Fibroblast of skin of right quadriceps (primary cell): Measurements from ENCODE around the gene CIROP.

Source experiments
- DNase-seq: peaks from one replicate; pipeline ENCODE4 v3.0.0-alpha.2; 2013

The CIROP gene

DNA sequence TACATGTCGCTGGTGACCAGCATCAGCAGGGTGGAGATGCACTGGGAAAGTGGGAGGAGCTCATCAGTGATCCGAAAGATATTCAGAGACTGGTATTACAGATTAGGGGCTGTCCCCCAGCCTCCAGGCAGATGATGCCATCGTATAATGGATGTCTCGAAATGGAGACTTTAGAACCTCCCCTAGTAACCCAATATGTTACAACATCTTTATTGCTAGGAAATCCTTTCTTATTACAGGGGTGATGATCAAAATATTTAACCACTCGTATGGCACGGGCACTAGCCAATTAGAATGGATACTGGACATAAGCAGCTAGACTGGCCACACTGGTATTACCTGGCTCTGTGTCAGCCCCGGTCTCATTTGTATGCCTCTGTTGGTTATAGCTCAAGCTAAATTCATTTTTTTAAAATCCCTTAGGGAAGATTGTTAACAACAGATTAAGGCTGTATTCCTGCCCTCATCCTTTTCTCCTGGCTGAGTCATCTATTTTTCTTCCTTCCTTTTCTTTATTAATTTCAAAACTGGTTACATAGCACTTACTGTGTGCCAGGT is 25.0 kb upstream of the CIROP start:
- no peak for DNase-seq

GRCh38 chr14:23128969-23129758 is 24.4 kb upstream of the CIROP start:
- no peak for DNase-seq

DNA sequence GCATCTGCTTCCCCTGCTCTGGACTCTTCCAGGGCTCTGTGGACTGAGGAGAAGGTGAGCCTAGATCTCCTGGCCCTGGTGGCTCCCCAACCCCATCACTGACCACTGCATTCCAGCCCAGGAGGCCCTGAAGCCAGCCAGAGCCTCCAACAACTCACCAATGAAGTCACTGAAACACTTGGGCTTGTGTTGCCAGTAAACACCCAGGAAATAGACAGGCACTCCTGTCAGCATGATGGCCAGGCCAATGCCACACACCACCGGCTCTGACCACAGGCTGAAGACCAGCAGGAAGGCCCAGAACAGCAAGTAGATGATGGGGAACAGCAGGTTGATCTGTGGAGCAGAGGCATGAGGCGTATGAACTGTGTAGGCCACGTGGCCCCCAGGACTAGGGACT is 23.1 kb upstream of the CIROP start:
- DNase-seq, result no peak

DNA sequence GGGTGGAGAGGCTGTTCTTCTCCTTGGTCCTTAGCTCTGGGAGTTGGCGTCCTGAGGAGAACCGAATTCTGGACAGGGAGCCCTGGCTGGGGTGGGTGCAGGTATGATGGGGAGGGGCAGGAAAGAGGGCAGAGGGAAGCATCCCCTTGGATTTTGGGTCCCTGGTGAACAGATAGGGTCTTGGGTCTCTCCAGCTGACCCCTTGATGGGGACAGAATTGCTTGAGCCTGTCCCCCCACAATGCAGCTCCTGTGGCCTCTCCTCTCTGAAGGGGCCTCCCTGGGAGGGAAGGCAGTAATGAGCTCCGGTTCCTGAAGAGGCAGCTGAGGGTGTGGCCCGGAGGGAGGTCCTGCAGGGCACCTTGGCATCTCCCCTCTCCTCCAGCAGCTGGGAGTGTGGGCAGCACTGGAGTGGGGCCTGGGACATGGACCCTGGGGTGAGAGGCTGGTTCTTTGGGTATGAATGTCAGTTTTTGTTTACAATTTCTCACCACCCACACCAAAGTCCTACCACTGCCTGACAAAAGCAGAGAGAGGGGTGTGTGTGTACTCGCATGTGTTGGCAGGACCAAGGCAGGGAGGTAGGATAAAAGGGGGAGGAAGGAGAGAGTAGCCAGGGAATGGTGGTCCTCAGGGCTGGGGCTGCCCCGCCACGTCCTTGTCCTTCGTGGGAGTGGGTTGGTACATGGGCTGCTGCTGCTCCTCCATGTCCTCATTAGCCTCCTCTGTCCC is 21.9 kb upstream of the CIROP start:
- no peak for DNase-seq

DNA sequence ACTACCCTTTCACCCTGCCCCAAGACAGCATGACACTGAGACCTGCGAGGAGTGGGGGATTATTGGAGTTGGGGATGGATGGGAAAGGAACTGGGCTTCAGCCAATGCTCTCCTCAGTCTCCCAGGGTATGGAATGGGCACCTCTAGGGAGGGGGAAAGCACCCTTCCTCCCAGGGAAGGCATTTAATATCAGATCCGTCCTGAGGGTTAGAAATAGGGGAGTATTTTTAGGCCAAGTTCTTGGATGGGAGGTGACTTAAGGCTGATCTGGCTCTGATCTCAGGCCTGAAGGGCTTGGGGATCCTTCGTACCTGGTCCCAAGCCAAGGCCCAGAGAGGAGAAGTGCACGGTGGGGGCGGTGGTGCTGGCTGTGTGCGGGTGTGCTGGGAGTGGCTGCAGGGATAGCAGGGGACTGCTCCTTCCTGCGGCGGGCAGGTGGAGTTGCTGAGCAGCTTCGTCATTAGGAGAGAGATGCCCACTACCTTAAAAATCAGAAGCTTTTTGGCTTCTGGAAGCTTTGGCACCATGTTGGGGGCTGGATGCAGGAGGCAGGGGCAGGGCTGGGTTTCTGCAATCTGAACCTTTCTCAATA is 21.2 kb upstream of the CIROP start:
- DNase-seq, result no peak

DNA sequence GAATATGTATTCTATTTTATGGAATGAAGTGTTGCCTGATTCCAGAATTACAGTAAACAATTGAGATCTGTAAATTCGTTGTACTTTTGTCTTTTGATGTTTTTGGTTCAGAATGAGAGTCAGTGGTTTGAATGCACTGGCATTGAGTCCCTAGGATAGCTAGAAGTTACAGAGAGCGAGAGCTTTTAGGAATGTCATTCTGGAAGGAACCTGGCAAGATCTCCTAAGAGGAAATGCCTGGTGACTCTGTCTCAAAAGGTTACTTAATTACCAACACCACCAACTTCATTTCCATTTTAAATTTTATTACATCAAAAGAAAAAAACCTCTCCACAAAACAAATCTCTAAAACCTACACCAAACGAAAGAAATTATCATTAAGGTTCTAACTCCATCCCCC is 20.2 kb upstream of the CIROP start:
- no peak for DNase-seq

DNA sequence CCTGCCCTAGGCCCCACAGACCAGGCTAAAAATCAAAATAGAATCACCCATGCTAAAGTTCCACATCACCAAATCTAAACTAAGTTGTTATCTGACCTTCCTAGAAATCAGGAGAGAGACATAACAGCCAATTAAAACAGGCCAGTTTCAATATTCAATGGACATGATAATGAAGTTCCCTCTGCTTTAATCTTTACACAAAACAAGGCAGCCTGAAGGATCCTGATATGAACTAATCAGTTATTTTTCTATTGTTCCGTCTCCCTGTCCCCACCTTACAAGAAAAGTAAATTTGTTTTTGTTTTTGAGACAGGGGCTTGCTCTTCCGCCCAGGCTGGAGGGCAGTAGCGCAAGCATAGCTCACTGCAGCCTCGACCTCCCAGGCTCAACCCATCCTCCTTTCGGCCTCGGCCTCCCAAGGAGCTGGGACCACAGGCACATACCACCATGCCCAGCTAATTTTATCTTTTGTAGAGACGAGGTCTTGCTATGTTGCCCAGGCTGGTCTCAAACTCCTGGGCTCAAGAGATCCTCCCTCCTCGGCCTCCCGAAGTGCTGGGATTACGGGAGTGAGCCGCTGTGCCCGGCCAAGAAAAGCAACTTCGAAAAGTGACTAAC is 19.7 kb upstream of the CIROP start:
- no peak for DNase-seq

DNA sequence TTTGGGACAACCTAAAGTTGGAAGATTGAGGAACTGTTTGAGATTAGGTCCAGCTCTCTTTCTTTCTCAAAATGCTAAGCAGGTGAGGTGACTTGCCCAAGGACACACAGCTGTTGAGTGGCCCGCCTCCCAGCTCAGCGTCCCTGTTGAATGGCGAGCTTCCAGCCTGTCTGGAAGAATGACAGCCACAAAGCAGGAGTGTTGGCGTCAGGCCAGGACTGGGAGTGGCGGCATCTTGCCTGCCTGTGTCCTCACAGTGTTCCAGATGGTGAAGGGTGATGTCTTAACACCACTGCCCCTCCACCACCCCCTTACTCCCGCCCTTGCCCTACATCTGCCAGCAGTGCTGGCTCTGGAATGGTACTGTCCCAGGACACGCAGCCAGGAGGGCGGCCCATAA is 18.6 kb upstream of the CIROP start:
- no peak for DNase-seq

- no peak for DNase-seq
Observed at GRCh38 chr14:23122086-23122485, 17.3 kb upstream of the CIROP start.

- DNase-seq, result no peak
Observed at GRCh38 chr14:23121361-23121771, 16.6 kb upstream of the CIROP start.

GRCh38 chr14:23120541-23121251 is 15.9 kb upstream of the CIROP start:
- peak; percentile 82 for DNase-seq

DNA sequence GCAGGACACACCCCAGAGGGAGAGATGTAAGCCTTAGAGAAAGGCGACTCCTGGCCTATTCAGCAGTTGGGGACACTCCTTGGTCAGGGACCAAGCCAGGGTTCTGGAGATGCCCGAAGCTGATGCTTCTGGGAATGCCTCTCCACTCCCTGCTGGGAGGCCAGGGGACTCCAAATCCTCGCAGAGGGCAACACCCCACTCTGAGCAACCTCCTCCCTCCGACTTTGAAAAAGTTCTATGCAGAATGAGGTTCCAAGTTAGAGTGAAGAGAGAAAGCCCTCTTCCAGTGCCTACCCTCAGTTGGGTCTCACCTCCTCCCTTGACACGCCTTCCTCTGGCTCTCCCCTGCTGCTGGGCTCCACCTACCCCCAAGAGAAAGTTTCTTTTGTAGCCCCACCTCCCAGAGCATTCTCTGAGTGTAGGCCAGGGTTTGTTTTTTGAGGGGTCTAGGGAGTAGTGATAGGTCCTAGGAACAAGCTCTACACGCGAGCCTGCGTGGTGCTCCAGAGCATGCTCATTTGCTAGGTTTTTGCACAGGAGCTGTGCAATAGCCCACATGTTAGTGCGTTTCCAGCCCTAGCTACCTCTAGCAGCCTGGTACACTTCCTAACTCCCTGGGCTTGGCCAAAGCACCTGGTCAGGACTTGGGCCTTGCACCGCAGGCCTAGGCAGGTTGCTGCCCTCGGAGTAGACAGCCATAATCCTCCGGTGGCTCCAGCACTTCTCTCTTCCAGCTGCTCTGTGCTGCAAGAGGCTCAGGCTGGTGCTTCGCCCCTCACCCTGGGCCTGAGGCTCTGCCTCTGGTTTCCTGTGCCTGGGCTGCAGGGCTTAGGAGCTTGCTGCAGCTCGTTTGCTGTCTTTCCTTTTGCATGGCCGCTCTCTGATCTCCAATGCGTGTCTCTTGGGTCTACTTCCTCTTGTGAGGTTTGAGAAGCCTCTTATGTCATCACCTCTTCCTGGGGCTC is 14.9 kb upstream of the CIROP start:
- no peak for DNase-seq

DNA sequence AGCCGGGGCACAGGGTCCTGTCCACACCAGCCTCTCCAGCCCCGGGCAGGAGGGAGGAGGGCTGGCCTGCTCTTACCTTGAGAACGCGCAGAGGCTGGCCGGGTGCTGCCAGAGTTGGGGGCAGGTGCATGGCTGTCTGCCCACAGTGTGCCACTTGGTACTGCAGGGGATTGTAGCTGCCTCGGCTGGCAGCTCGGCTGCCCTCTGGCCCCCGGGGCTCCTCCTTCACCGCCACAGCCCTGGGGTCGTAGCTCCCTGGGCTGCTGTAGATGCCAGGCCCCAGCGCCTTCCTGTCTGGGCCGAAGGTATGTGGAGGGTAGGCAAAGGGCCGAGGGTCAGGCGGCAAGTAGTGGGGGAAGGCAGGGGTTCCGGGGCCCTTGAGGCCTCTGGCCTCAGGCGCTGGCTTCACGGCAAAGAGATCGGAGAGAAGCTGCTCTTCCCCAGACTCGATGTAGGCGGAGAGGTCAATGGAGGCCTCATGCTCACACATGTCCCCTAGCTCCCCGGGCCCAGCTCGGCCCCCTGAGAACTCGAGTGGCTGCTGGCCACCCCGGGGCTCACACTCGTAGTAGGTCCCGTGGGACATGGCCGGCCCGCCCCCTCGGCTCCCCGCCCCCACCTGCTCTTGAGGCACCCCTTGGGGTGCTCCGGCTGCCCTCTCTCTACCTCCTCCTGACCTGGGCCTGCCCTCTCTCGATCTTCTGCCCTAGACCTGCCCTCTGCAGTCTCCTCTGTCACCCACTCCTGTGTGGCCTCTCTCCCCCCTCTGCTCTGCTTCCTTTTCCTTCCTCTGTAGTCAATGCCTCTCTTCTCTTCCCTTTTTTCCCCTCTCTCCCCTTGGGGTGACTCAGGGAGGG is 13.9 kb upstream of the CIROP start, which contains the start of gene CEBPE:
CEBPE (minus strand) TSS at position 750 of the 857 bp plus-strand sequence; CDS start at position 586, 164 bp downstream.
- DNase-seq, result no peak

- no peak for DNase-seq
Observed at GRCh38 chr14:23117371-23118020, 12.7 kb upstream of the CIROP start.

- DNase-seq, result no peak
Observed at GRCh38 chr14:23115918-23116317, 11.1 kb upstream of the CIROP start.

- peak; percentile 95 for DNase-seq
Observed at GRCh38 chr14:23115039-23115731, 10.4 kb upstream of the CIROP start.

DNA sequence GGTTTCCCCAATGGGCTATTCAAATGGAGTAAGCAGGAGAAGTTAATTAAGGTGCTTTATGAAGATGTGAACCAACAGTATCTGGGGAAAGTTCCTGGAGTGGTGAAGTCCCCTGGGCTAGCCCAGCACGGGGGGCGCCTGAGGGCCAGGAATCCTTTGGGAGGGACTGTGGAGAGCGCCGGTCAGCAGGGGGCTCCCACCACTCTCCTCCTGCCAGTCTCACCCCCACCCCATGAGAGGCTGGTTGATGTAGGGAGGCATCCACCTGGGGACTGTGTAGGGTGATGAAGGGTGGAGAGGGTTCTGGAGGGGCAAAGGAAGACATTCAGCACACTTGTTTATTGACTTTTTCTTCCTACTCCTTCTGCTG is 9.9 kb upstream of the CIROP start:
- DNase-seq, result no peak

DNA sequence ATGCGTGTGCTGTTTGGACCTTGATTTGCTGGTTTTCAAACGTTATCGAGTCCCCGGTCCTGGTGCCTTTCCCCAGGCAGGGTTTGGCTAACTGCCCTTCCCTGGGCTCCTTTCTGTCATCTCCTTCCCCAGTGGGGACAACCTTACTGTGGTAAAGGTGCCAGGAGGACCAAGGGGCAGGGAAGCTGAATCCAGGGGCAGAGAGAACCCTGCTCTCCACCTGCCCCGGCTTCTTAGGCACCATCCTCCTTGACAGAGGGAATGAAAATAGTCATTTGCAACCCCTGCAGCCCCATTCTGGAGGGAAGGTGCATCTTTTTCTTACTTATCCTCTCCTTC is 9.3 kb upstream of the CIROP start:
- DNase-seq, result no peak

DNA sequence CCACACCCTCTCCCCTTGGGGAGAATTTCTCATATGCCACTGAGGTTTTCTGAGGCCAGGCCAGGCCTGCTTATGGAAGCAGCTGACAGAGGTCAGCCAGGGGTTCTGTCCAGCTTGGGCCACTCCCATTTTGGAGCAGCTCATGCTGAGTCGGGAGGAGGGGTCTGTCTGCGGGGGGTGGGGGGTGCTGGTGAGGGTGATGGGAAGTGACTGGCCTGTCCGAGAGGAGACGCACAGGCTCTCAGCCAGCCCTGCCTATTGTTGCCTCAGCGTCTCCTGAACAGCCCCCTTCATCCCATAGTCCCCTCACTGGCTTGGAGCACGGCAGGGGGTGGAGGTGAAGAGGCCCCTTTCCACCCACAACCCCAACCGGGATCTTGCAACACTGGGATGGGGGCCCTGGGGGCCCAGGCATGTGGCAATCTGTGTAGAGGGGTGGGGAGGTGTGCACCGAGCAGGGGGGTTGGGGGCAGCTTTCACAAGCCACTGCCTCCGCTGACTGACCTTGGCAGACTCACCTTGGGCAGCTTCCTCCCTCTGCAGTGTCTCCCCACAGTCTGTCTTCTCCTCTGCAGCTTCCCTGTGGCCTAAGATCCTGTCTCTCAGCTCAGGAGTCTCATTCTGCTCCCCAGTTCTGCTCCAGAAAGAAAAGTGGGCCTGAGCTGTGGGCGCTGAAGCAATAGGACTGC is 8.8 kb upstream of the CIROP start:
- peak; percentile 13 for DNase-seq
